ENCODE data around the gene ADGRD2. TPM values are rescaled to one million over a fixed set of nuclear protein-coding genes. Genes with fewer than 3 reads are reported as not detected.

Gene ADGRD2
- total and polyA plus RNA-seq, 9 of the 15 experiments (the other 6 are each of a cell fraction or from before 2014, with no cell fraction given) = not detected

- TF ChIP-seq, protein P1, sequence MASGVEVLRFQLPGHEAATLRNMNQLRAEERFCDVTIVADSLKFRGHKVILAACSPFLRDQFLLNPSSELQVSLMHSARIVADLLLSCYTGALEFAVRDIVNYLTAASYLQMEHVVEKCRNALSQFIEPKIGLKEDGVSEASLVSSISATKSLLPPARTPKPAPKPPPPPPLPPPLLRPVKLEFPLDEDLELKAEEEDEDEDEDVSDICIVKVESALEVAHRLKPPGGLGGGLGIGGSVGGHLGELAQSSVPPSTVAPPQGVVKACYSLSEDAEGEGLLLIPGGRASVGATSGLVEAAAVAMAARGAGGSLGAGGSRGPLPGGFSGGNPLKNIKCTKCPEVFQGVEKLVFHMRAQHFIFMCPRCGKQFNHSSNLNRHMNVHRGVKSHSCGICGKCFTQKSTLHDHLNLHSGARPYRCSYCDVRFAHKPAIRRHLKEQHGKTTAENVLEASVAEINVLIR (CRISPR knock-in tag; IDR thresholded peaks at IDR 0.05) = no peak
- TF ChIP-seq, protein P2, sequence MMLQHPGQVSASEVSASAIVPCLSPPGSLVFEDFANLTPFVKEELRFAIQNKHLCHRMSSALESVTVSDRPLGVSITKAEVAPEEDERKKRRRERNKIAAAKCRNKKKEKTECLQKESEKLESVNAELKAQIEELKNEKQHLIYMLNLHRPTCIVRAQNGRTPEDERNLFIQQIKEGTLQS (IDR thresholded peaks at IDR 0.05) = no peak
- TF ChIP-seq, protein P2 (CRISPR knock-in tag; conservative IDR thresholded peaks at IDR 0.05) = no peak; the same call in 1 of the 2 replicates
- TF ChIP-seq TCF7 (IDR thresholded peaks at IDR 0.05; ENCODE audit: borderline replicate concordance) (no peak), KDM5B (IDR thresholded peaks at IDR 0.05; ENCODE audit: insufficient replicate concordance, low read depth, low read length) (peak; percentile 67), NEUROD1 (IDR thresholded peaks at IDR 0.05; ENCODE audit: borderline replicate concordance, low read depth, low read length, partially characterized antibody) (peak; percentile 37), ZNF253 (CRISPR knock-in tag; conservative IDR thresholded peaks at IDR 0.05) (no peak), ZNF766 (CRISPR knock-in tag; conservative IDR thresholded peaks at IDR 0.05) (0 out of 2 replicates have a peak, but pooled peaks have one; percentile 18), ZNF699 (CRISPR knock-in tag; IDR thresholded peaks at IDR 0.05; ENCODE audit: insufficient replicate concordance) (no peak), CBX8 (IDR thresholded peaks at IDR 0.05; ENCODE audit: borderline replicate concordance, extremely low read depth, low read depth, low read length, poor library complexity, severe bottlenecking) (no peak), FOXM1 (IDR thresholded peaks at IDR 0.05; ENCODE audit: low read depth) (peak; percentile 83), FOXM1 (CRISPR knock-in tag; IDR thresholded peaks at IDR 0.05; ENCODE audit: low read depth) (no peak), GATAD2B (IDR thresholded peaks at IDR 0.05; ENCODE audit: borderline replicate concordance) (no peak), ZNF436 (CRISPR knock-in tag; IDR thresholded peaks at IDR 0.05) (no peak), KDM1A (IDR thresholded peaks at IDR 0.05) (no peak), ZC3H8 (IDR thresholded peaks at IDR 0.05) (no peak), ZNF644 (tag; IDR thresholded peaks at IDR 0.05; ENCODE audit: low read depth) (no peak), SNIP1 (IDR thresholded peaks at IDR 0.05; ENCODE audit: low read depth) (peak; percentile 95)
- TF ChIP-seq, protein P3, sequence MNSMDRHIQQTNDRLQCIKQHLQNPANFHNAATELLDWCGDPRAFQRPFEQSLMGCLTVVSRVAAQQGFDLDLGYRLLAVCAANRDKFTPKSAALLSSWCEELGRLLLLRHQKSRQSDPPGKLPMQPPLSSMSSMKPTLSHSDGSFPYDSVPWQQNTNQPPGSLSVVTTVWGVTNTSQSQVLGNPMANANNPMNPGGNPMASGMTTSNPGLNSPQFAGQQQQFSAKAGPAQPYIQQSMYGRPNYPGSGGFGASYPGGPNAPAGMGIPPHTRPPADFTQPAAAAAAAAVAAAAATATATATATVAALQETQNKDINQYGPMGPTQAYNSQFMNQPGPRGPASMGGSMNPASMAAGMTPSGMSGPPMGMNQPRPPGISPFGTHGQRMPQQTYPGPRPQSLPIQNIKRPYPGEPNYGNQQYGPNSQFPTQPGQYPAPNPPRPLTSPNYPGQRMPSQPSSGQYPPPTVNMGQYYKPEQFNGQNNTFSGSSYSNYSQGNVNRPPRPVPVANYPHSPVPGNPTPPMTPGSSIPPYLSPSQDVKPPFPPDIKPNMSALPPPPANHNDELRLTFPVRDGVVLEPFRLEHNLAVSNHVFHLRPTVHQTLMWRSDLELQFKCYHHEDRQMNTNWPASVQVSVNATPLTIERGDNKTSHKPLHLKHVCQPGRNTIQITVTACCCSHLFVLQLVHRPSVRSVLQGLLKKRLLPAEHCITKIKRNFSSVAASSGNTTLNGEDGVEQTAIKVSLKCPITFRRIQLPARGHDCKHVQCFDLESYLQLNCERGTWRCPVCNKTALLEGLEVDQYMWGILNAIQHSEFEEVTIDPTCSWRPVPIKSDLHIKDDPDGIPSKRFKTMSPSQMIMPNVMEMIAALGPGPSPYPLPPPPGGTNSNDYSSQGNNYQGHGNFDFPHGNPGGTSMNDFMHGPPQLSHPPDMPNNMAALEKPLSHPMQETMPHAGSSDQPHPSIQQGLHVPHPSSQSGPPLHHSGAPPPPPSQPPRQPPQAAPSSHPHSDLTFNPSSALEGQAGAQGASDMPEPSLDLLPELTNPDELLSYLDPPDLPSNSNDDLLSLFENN (IDR thresholded peaks at IDR 0.05; ENCODE audit: low read depth in 2 of 2, low read length in 2 of 2) = no peak
- TF ChIP-seq, protein P4, sequence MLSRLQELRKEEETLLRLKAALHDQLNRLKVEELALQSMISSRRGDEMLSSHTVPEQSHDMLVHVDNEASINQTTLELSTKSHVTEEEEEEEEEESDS (CRISPR knock-in tag; IDR thresholded peaks at IDR 0.05) = no peak
Observed at GRCh38 chr9:124415102-124415851, 35.0 kb upstream of the ADGRD2 start, which contains the start of gene PSMB7 (continued).

All from K562 (cell line).